Activated CD8-positive, alpha-beta T cell treated with anti-CD3 and anti-CD28 coated beads for 36 hours (primary cell): Measurements from ENCODE around the gene UQCC5. TPM values are rescaled to one million over a fixed set of nuclear protein-coding genes. Genes with fewer than 3 reads are reported as not detected.

ENCODE experiments used
- ATAC-seq: fragments of 200-7000 bp; cut with Tn5 transposase; one replicate; pipeline ENCODE4 v1.10.0; 2021; ENCODE audit warnings: mild to moderate bottlenecking, moderate library complexity
- CTCF ChIA-PET: fragments of 350-600 bp; sonication (Branson Sonifier 250); formaldehyde crosslinking; loops from one replicate; lab custom pipeline; 2021; ENCODE audit warnings: antibody characterized with exemption; lab: Charles Lee
- POLR2A ChIA-PET: fragments of 350-600 bp; sonication (Branson Sonifier 250); formaldehyde crosslinking; loops from one replicate; lab custom pipeline; 2021; ENCODE audit warnings: antibody characterized with exemption; lab: Charles Lee
- DNase-seq: peaks from one replicate; pipeline ENCODE4 v3.0.0-alpha.2; 2020
- H3K27ac Mint-ChIP-seq: one replicate; pipeline ENCODE4 v1.8.0; 2021; ENCODE audit warnings: mild to moderate bottlenecking, mixed read lengths
- H3K27me3 Mint-ChIP-seq: one replicate; pipeline ENCODE4 v1.8.0; 2021; ENCODE audit warnings: mixed read lengths
- H3K36me3 Mint-ChIP-seq: one replicate; pipeline ENCODE4 v1.8.0; 2021; ENCODE audit warnings: low read depth, mixed read lengths
- H3K4me1 Mint-ChIP-seq: one replicate; pipeline ENCODE4 v1.8.0; 2021; ENCODE audit warnings: low read depth, mixed read lengths
- H3K4me3 Mint-ChIP-seq: one replicate; pipeline ENCODE4 v1.8.0; 2021; ENCODE audit warnings: mild to moderate bottlenecking, moderate library complexity, mixed read lengths
- H3K9me3 Mint-ChIP-seq: one replicate; pipeline ENCODE4 v1.8.0; 2021; ENCODE audit warnings: mixed read lengths
- CTCF ChIP-seq: fragments of 200-600 bp; IDR thresholded peaks from one replicate; pipeline ENCODE4 v1.8.0; 2022; ENCODE audit warnings: antibody characterized with exemption, mild to moderate bottlenecking
- intact Hi-C: fragments of 100-400 bp; cut with micrococcal nuclease; formaldehyde crosslinking; loops from one replicate; pipeline ENCODE4 v1.10.0; 2022
- total RNA-seq, 2 experiments: library from RNA; stranded (reverse); gene quantifications; one replicate each; pipeline ENCODE4 v1.2.3, GENCODE V29; 2021

UQCC5 gene
- total RNA-seq, 2 experiments from 2014 or later: 14.0 to 20.5 TPM

- Mint-ChIP-seq H3K9me3 (no peaks in the 10 kb centered on the region), H3K4me3 (no peak overlapping the region), H3K36me3 (peaks cover 5% of the 10 kb centered on the region), H3K27me3 (no peaks in the 10 kb centered on the region), H3K27ac (no peak overlapping the region), H3K4me1 (no peaks in the 10 kb centered on the region)
- no peak for ATAC-seq
- DNase-seq: no peak
- no peak for TF ChIP-seq CTCF
- CTCF ChIA-PET: interaction anchor here (1.5 kb wide), 1 partner anchor 21 kb away, joined by 3 read pairs; no protein-coding TSS in a partner anchor
- POLR2A ChIA-PET: no interaction called here
- intact Hi-C loops: no loop called here
These were observed 14.3 kb upstream of the UQCC5 start for GRCh38 chr3:52521881-52522650.

DNA sequence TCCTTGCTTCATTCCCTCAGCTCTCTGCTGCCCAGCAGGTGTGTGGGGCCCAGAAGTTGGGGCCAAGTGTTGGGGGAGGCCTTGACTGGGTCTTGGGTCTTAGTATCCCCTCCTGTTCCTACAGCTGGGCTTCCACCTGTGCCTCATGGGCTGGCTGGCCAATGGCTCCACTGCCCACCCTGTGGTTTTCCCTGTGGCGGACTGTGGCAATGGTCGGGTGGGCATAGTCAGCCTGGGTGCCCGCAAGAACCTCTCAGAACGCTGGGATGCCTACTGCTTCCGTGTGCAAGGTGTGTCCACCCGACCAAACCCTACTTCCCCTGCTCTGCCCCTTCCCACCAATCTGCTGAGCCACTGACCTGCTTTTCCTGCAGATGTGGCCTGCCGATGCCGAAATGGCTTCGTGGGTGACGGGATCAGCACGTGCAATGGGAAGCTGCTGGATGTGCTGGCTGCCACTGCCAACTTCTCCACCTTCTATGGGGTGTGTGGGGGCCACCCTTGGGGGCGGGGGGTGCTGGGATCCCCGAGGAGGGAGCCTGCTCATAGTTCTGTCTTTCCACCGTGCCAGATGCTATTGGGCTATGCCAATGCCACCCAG is 13.7 kb upstream of the UQCC5 start:
- ChIA-PET CTCF (no interaction called here), POLR2A (no interaction called here)
- H3K36me3 Mint-ChIP-seq: peaks cover 7% of the 10 kb centered on the region
- H3K27me3 Mint-ChIP-seq: no peaks in the 10 kb centered on the region
- no peak overlapping the region for H3K27ac Mint-ChIP-seq
- ATAC-seq (no peak), DNase-seq (no peak)
- TF ChIP-seq CTCF: no peak
- no peaks in the 10 kb centered on the region for H3K4me1 Mint-ChIP-seq
- intact Hi-C loops: no loop called here
- no peak overlapping the region for H3K4me3 Mint-ChIP-seq
- no peaks in the 10 kb centered on the region for H3K9me3 Mint-ChIP-seq

- H3K36me3 Mint-ChIP-seq: peaks cover 9% of the 10 kb centered on the region
- CTCF ChIA-PET: no interaction called here
- H3K9me3 Mint-ChIP-seq: no peaks in the 10 kb centered on the region
- POLR2A ChIA-PET: no interaction called here
- no peaks in the 10 kb centered on the region for H3K4me1 Mint-ChIP-seq
- DNase-seq (no peak), ATAC-seq (no peak)
- H3K27ac Mint-ChIP-seq: no peak overlapping the region
- TF ChIP-seq CTCF: no peak
- intact Hi-C loops: no loop called here
- H3K4me3 Mint-ChIP-seq: no peak overlapping the region
- H3K27me3 Mint-ChIP-seq: no peaks in the 10 kb centered on the region
These were observed 12.8 kb upstream of the UQCC5 start for GRCh38 chr3:52523386-52524257.

DNA sequence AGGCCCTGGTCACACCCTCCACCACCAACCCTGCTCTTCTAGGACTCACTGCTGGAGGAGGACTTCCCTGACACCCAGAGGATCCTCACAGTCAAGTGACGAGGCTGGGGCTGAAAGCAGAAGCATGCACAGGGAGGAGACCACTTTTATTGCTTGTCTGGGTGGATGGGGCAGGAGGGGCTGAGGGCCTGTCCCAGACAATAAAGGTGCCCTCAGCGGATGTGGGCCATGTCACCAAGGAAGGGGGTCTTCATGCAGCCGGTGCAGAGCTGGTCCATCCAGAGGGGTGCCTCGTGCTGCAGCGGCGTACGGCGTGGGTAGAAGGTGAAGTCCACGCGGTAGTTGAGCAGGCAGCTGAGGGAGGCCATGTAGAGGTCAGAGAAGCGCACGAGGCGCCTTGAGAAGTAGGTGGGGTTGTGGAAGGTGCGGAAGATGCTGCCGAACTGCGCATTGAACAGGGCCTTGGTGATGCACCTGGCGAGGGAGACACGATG is 12.1 kb upstream of the UQCC5 start:
- Mint-ChIP-seq H3K27me3 (no peaks in the 10 kb centered on the region), H3K27ac (no peak overlapping the region), H3K4me3 (no peak overlapping the region), H3K36me3 (peaks cover 9% of the 10 kb centered on the region), H3K9me3 (no peaks in the 10 kb centered on the region), H3K4me1 (no peaks in the 10 kb centered on the region)
- intact Hi-C loops: no loop called here
- no peak for ATAC-seq
- DNase-seq: no peak
- POLR2A ChIA-PET: no interaction called here
- CTCF ChIA-PET: no interaction called here
- TF ChIP-seq CTCF: no peak
